ENCODE measurements around the gene ALCAM.

DNA sequence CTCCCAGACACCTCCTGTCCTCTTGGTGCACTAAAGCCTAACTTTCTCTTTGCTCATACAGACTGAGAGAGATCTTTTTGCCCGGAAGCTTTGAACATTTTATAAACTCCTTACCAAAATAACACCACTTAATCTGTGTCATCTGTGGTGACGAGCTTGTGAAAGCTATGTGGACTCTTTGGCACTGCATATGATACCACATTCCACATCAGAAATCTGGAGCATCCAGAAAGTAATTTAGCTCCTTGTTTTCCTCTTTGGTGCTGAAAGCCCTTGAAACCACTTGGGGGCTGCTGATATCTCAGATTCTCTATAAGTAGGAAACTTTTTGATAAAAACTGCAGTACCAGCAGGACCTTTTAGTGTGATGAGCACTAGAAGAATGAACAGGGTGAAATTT is 128.3 kb downstream of the ALCAM start:
- TF ChIP-seq YY1 (IDR thresholded peaks at IDR 0.05; ENCODE audit: insufficient read depth, insufficient read length) = no peak
- TF ChIP-seq ZNF274 (IDR thresholded peaks at IDR 0.05; ENCODE audit: low read depth, low read length) = no peak

Data from NT2/D1 (cell line).